GM12874 (cell line): ENCODE measurements around the gene TSR3.
A peak's percentile ranks its signal among the peaks of the same experiment; 100 is the strongest.

Experiments
- TF ChIP-seq, protein P1 (sequence below): IDR thresholded peaks from 2 replicates; pipeline ENCODE4 v1.5.1; 2011; ENCODE audit warnings: low read depth, mild to moderate bottlenecking, control low read depth, low read length, moderate library complexity; ENCODE audit not compliant: insufficient read depth

TSR3 gene

DNA sequence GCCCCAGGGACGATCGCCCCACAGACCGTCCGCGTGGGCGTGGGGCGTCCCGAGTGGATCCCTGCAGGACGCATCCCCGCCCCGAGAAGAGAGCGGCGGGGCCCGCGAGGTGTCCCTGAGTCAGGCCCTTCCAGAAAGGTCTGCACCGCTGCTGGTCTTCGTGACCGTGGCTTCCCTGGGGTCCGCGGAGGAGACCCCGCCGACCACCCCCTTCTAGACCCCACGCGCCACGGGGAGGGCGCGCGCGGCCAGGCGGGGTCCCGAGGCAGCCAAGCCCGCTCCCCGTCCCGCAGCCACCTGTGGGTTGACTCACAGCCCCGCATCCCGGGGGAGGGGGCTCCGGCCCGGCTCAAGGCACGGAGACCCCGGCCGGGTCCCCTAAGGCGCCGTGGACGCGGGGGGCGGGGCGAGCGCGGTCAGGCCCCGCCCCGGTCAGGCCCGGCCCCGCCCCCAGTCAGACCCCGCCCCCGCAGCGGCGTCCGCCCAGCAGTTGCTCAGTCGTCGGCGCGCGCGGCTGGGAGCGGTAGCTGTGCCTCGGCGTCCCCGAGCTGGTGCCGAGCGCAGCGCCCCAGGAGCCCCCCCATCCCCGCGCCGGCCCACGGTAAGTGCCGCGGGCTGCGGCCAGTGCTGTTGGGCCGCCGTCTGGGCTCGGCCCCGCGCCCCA is 18.4 kb downstream of the TSR3 start, which contains the start of gene BAIAP3:
BAIAP3 (plus strand) TSS at position 497 of the 664 bp plus-strand sequence. CDS start 4,905 bp downstream, outside the sequence.
- TF ChIP-seq, protein P1, sequence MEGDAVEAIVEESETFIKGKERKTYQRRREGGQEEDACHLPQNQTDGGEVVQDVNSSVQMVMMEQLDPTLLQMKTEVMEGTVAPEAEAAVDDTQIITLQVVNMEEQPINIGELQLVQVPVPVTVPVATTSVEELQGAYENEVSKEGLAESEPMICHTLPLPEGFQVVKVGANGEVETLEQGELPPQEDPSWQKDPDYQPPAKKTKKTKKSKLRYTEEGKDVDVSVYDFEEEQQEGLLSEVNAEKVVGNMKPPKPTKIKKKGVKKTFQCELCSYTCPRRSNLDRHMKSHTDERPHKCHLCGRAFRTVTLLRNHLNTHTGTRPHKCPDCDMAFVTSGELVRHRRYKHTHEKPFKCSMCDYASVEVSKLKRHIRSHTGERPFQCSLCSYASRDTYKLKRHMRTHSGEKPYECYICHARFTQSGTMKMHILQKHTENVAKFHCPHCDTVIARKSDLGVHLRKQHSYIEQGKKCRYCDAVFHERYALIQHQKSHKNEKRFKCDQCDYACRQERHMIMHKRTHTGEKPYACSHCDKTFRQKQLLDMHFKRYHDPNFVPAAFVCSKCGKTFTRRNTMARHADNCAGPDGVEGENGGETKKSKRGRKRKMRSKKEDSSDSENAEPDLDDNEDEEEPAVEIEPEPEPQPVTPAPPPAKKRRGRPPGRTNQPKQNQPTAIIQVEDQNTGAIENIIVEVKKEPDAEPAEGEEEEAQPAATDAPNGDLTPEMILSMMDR, result no peak

DNA sequence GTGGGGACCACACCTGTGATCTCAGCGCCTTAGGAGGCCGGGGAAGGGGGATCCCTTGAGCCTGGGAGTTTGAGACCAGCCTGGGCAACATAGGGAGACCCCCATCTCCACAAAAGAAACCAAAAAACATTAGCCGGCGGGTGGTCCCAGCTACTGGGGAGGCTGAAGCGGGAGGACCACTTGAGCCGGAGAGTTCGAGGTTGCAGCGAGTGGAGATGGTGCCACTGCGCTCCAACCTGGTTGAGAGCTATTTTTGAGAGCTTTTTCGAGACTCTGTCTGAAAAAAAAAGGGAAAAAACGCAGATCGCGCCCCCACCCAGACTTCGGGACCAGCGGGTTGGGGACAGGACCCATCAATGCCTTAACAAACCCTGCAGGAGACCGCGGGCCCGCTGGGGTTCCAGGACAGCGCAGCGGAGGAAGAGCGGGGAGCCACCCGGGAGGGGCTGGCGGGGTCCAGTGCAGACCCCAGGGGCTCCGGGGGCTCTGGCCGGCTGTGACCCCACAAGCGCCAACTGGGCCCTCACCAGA is 19.0 kb downstream of the TSR3 start:
- TF ChIP-seq, protein P1, result no peak

DNA sequence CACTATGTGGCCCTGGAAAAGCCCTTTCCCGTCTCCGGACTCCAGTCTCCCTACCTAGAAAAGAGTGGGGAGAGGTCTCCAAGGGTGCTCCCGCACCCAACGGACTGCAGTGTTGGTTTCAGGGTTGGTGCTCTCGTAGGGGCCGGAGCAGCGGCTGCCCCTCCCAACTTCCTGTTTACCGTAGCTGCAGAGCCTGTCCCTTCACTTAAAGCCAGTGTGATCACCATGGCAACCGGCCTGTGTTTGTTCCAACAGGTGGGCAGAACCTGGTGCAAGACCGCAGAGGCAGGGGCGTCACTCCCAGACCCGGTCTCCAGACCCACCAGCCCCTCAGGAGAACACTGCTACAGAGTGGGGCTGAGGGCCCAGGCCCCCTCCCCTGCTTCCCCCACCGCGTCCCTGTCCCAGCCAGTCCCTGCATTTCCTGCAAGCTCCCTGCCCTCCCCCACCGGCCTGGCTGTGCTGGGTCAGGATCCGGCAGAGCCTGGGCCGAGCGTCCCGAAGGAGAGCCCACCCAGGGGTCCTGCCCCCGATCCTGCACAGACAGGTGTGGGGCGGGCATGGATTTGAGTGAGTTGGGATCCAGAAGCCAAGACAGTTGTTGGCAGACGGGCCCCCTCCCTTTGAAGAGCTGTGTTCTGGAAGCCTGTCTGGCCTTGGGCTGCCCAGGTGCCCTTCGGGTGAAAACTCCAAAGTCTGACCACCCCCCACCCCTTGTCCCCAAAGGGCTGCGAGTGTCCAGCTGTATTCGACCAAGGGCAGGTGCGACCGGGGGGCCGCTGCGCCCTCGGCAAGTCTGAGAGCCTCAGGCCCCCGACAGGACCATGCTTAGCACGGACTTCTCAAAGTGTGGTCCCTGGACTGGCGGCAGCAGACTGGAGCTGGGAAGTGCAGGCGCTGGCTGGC is 19.7 kb downstream of the TSR3 start:
- TF ChIP-seq, protein P1, result no peak

DNA sequence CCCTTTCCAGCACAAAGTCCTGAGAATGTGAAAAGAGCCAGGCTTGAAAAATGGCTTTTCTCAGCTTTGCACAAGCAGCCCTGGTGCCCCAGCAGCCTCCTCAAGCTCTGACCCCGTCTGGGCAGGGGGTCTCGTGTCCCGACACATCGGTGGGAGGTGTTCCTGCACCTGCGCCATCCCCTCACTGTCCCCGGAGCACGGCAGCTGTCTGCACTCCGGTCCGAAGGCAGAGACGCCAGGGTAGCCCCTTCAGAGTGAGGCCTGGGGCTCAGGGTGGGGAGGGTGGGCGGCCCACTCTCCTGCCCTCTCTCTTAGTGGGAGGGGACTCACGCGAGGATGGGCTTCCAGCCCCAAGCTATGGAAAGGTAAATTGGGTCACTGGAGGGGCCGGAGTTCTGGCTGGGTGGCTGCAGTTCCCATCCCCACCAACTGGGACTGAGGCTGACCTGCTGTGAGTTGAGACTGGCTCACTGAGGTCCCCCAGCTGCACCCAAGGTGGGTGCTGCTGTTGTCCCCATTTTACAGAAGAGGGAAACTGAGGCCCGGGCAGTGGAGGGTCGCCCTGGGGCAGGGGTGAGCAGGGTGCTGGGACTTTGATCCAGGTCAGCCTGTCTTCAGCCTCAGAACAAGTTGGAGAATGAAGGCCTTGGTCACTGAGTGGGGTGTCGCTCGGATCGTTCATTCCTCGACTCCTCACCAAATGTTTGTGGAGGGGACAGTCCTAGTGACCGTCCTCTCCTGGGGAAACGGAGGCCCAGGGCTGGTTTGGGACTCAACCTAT is 20.6 kb downstream of the TSR3 start:
- TF ChIP-seq, protein P1, result 0 out of 2 replicates have a peak, but pooled peaks have one; percentile 4

DNA sequence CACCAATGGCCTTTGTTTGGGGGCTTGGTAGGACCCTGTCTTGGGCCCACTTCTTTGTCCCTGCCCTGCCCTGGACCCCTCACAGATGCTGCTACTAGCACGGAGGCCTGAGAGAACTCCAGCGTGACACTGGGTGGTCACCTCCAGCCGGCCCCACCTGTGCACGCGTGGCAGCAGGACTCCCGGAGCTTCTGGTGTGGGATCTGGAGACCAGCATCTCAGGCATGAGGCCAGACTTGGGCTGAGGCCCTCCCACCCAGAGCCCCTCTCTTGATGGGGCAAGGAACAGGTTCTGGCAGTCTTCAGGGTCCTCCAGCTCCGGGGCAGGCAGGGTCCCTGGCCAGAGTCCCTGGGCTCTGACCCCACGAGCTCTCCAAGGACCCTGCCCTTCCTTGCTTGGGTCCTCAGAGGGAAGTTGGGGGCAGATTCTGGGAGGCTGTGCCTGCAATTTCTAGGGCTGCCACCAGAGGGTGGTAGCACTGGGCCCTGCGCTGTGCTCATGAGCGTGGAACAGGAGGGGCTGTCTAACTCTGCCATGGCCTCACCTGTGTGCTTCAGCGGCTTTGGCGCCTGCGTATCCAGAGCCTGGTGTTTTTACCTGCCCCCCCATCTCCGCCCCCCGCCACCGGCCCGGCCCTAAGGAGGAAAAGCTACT is 21.3 kb downstream of the TSR3 start:
- TF ChIP-seq, protein P1, result peak; percentile 66

DNA sequence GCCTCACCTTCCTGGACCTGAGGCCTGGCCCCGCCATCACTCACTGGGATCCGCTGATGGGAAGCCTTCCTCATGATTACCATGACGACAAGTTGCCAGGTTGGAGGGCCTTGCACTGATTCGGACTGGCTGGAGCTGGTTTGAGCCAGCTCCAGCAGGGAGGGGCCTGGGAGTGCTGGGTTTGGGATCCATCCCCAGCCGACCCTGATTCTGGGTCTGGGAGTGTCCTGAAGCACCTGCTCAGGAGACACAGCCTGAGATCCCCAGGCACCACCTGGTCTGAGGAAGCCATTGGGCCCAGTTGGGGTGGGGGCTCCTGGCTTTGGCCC is 24.1 kb downstream of the TSR3 start:
- TF ChIP-seq, protein P1, result no peak
